ENCODE measurements around the gene RALGPS2. TPM values are rescaled to one million over a fixed set of nuclear protein-coding genes. Genes with fewer than 3 reads are reported as not detected.

The RALGPS2 gene
- total and polyA plus RNA-seq, 11 donors, result 1.6 to 12.7 (median 8.0) TPM

- intact Hi-C loops (cut with DNase I), result no loop called here
- no peak overlapping the region for H3K27ac ChIP-seq
- 88 to 91% (median 89%) methylated on average over 6 of the region's 6 CpGs for WGBS, 4 donors
- TF ChIP-seq POLR2A (IDR thresholded peaks at IDR 0.05) (no peak), CTCF (IDR thresholded peaks at IDR 0.05) (no peak)
- DNase-seq (no peak), ATAC-seq (no peak)
- no peaks in the 10 kb centered on the region for H3K4me1 ChIP-seq
- H3K9me3 ChIP-seq, result peaks cover 0 to 15% (median 0%) of the 10 kb centered on the region in 12 donors
- H3K4me3 ChIP-seq, result no peak overlapping the region
- no peaks in the 10 kb centered on the region for H3K36me3 ChIP-seq
- no peaks in the 10 kb centered on the region for H3K27me3 ChIP-seq
Measured at GRCh38 chr1:178798232-178798861, 73.3 kb downstream of the RALGPS2 start.

GRCh38 chr1:178802873-178803272, 77.8 kb downstream of the RALGPS2 start:
- no peak overlapping the region for H3K4me3 ChIP-seq
- no peak overlapping the region for H3K27ac ChIP-seq
- H3K9me3 ChIP-seq, result peaks cover 0 to 15% (median 0%) of the 10 kb centered on the region in 12 donors
- no peak for DNase-seq
- intact Hi-C loops (cut with DNase I), result no loop called here
- no peaks in the 10 kb centered on the region for H3K4me1 ChIP-seq
- no peaks in the 10 kb centered on the region for H3K36me3 ChIP-seq
- no peak for ATAC-seq
- H3K27me3 ChIP-seq, result no peaks in the 10 kb centered on the region
- 84 to 92% (median 87%) methylated on average over 3 of the region's 3 CpGs for WGBS, 4 donors
- TF ChIP-seq POLR2A (IDR thresholded peaks at IDR 0.05), result no peak
- TF ChIP-seq CTCF (IDR thresholded peaks at IDR 0.05), result no peak

GRCh38 chr1:178806665-178807300, 81.7 kb downstream of the RALGPS2 start:
- TF ChIP-seq POLR2A (IDR thresholded peaks at IDR 0.05) (no peak), CTCF (IDR thresholded peaks at IDR 0.05) (no peak)
- no peaks in the 10 kb centered on the region for H3K4me1 ChIP-seq
- H3K36me3 ChIP-seq, result peaks cover 0 to 8% (median 0%) of the 10 kb centered on the region in 9 donors
- H3K9me3 ChIP-seq, result no peaks in the 10 kb centered on the region
- ATAC-seq (no peak), DNase-seq (no peak)
- H3K27me3 ChIP-seq, result no peaks in the 10 kb centered on the region
- no peak overlapping the region for H3K4me3 ChIP-seq
- 95 to 96% (median 95%) methylated on average over 9 of the region's 9 CpGs for WGBS, 4 donors
- intact Hi-C loops (cut with DNase I), result no loop called here
- H3K27ac ChIP-seq, result no peak overlapping the region

GRCh38 chr1:178808529-178808928, 83.5 kb downstream of the RALGPS2 start:
- H3K27ac ChIP-seq, result no peak overlapping the region

More at GRCh38 chr1:178808529-178808928, 83.5 kb downstream of the RALGPS2 start:
- H3K4me3 ChIP-seq, result no peak overlapping the region
- H3K27me3 ChIP-seq, result no peaks in the 10 kb centered on the region
- 93 to 97% (median 94%) methylated on average over 3 of the region's 3 CpGs for WGBS, 4 donors
- H3K4me1 ChIP-seq, result peaks cover 0 to 4% (median 0%) of the 10 kb centered on the region in 12 donors
- no peak for DNase-seq
- TF ChIP-seq POLR2A (IDR thresholded peaks at IDR 0.05) (no peak), CTCF (IDR thresholded peaks at IDR 0.05) (no peak)
- H3K9me3 ChIP-seq, result no peaks in the 10 kb centered on the region
- peaks cover 0 to 8% (median 0%) of the 10 kb centered on the region in 9 donors for H3K36me3 ChIP-seq
- no peak for ATAC-seq
- intact Hi-C loops (cut with DNase I), result no loop called here
